HUES6 (cell line): ENCODE results near the gene TAF8.
A peak's percentile ranks its signal among the peaks of the same experiment; 100 is the strongest.

Experiments used
- H3K27ac ChIP-seq: 2 replicates; pipeline ENCODE4 v1.7.0; 2013; ENCODE audit warnings: low read depth, mild to moderate bottlenecking, low read length, inconsistent platforms
- H3K27me3 ChIP-seq: 2 replicates; pipeline ENCODE4 v1.6.1; 2013; ENCODE audit warnings: low read length; ENCODE audit not compliant: control insufficient read depth, insufficient read depth
- H3K36me3 ChIP-seq: 2 replicates; pipeline ENCODE4 v1.6.1; 2013; ENCODE audit warnings: low read length; ENCODE audit not compliant: control insufficient read depth, insufficient read depth
- H3K4me1 ChIP-seq: 2 replicates; pipeline ENCODE4 v1.6.1; 2013; ENCODE audit warnings: low read length; ENCODE audit not compliant: control insufficient read depth, insufficient read depth
- H3K4me3 ChIP-seq: 2 replicates; pipeline ENCODE4 v1.5.1; 2013; ENCODE audit warnings: low read depth, low read length
- H3K9ac ChIP-seq: one replicate; pipeline ENCODE4 v1.6.1; 2013; ENCODE audit warnings: mild to moderate bottlenecking, low read length
- H3K9me3 ChIP-seq: 2 replicates; pipeline ENCODE4 v1.6.1; 2013; ENCODE audit warnings: low read depth, low read length; ENCODE audit not compliant: control insufficient read depth, insufficient read depth

The TAF8 gene

DNA sequence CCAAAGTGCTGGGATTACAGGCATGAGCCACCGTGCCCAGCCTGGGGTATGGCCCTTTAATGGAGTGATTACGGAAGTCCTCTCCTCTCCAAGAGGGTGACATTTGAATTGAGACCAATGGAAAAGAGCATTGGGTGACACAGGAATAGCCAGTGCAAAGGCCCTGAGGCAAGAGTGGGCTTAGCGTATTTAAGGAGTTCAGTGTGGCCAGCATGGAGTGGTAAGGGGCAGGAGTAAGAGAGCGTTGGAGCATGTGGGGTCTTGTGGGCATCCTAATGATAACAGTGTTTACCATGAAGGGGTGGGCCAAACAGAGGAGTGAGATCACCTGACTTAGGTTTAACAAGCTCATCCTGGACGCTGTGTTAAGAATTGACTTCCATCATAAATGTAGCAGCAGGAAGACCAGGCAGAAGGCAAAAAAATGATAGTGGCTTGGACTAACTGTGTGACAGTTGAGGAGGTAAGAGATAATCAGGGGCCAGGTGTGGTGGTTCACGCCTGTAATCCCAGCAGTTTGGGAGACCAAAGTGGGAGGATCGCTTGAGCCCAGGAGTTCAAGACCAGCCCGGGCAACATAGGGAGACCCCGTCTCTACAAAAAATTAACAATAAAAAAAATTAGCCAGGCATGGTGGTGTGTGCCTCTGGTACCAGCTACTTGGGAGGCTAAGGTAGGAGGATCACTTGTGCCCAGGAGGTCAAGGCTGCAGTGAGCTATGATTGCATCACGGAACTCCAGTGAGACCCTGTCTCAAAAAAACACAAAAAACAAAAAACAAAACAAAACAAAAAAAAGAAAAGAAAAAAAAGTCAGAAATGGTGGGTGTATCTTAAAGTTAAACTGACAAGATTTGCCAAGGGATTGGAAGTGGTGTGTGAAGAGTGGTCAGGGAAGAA lies 40.7 kb downstream of the TAF8 start:
- H3K36me3 ChIP-seq, result no peaks in the 10 kb centered on the region

DNA sequence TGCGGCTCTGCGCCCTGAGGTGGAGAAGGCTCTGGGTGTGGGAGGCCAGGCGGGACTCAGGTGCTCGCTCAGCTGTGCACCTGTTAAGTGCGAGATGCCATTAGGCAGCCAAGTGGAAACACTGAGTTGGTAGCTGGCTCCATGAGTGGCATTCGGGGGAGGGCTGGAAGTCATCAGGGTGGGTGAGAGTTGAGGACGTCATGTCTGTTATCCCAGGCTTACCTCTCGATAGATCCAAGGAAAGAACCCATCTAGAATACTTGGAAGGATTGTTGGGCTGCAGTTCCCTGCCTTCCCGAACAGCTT lies 41.3 kb downstream of the TAF8 start:
- Histone ChIP-seq H3K9ac (no peak overlapping the region), H3K36me3 (no peaks in the 10 kb centered on the region), H3K27me3 (peaks cover 7% of the 10 kb centered on the region; the same call in 1 of the 2 replicates), H3K9me3 (no peaks in the 10 kb centered on the region), H3K4me1 (peaks cover 19% of the 10 kb centered on the region), H3K4me3 (no peak overlapping the region), H3K27ac (no peak overlapping the region)

More for the DNA sequence above, 40.7 kb downstream of the TAF8 start:
- H3K4me1 ChIP-seq, result peaks cover 16% of the 10 kb centered on the region
- no peak overlapping the region for H3K9ac ChIP-seq
- H3K4me3 ChIP-seq, result no peak overlapping the region
- H3K27ac ChIP-seq, result no peak overlapping the region
- H3K9me3 ChIP-seq, result no peaks in the 10 kb centered on the region
- H3K27me3 ChIP-seq, result peaks cover 7% of the 10 kb centered on the region; the same call in 1 of the 2 replicates

- no peak overlapping the region for H3K27ac ChIP-seq
- no peaks in the 10 kb centered on the region for H3K36me3 ChIP-seq
- no peak overlapping the region for H3K9ac ChIP-seq
- H3K4me1 ChIP-seq, result peaks cover 10% of the 10 kb centered on the region
- H3K27me3 ChIP-seq, result peaks cover 25% of the 10 kb centered on the region
- no peaks in the 10 kb centered on the region for H3K9me3 ChIP-seq
- H3K4me3 ChIP-seq, result no peak overlapping the region
Measured at GRCh38 chr6:42093582-42094329, 43.4 kb downstream of the TAF8 start.

DNA sequence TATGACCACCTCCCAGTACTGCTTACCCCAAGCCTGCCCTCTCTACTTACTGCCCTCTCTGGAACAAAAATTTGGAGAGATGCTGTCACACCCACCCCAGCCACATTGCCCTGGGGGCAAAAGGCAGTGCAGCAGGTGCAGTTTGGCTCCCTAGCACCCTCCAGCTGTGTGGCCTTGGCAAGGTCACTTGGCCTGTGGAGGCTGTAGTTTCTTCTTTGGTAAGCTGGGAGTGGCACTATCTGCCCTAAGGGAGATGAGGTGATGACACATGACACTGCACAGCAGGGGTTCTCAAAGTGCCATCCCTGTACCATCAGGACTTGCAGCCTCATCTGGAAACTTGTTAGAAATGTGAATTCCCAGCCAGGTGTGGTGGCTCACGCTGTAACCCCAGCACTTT lies 44.8 kb downstream of the TAF8 start:
- Histone ChIP-seq H3K36me3 (no peaks in the 10 kb centered on the region), H3K4me1 (peaks cover 23% of the 10 kb centered on the region), H3K9me3 (no peaks in the 10 kb centered on the region), H3K27ac (no peak overlapping the region), H3K27me3 (peaks cover 26% of the 10 kb centered on the region), H3K4me3 (no peak overlapping the region), H3K9ac (no peak overlapping the region)

DNA sequence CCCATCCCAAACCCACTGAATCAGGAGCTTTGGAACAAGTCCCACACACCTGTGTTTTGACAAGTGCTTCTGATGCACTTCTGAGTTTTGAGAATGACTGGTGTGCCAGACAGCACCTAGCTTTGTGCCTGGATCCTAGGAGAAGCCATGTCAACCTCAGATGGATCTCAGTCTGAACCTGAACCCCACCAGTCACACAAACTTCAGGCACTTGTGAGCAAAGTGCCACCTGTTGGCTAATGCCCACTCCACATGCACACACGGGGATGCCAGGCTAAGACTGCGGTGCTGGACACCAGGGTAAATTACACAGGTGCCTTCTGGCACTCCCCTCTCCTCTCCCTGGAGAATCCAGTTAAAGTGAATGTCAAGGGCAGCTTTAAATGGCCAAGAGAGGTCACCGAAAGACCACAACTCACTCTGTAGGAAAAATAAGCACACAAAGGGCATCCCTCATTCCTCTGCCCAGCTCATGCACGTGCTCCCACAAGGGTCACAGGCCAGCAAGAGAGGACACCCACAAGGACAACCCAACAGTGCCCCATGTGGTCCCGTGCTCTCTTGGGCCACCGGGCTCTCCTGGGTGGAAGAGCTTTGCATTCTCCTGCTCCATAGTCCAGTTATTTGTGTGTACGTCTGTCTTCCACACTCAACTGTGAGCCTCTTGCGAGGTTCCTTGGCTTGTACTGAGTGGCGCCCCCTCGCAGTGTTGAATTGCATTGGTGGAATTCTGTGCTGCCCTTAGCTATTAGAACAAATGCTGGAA lies 45.6 kb downstream of the TAF8 start:
- Histone ChIP-seq H3K4me3 (no peak overlapping the region), H3K36me3 (no peaks in the 10 kb centered on the region), H3K9me3 (no peaks in the 10 kb centered on the region), H3K4me1 (peaks cover 24% of the 10 kb centered on the region), H3K9ac (no peak overlapping the region), H3K27me3 (peaks cover 26% of the 10 kb centered on the region), H3K27ac (no peak overlapping the region)

- Histone ChIP-seq H3K27me3 (peaks cover 22% of the 10 kb centered on the region), H3K36me3 (peaks cover 10% of the 10 kb centered on the region; the same call in 1 of the 2 replicates), H3K4me3 (no peak overlapping the region), H3K9me3 (no peaks in the 10 kb centered on the region), H3K27ac (no peak overlapping the region), H3K4me1 (peaks cover 24% of the 10 kb centered on the region), H3K9ac (peak overlapping the region; percentile 19)
Measured at GRCh38 chr6:42099340-42100028, 49.2 kb downstream of the TAF8 start.

GRCh38 chr6:42100029-42100901 lies 49.9 kb downstream of the TAF8 start:
- Histone ChIP-seq H3K9ac (no peak overlapping the region), H3K36me3 (peaks cover 10% of the 10 kb centered on the region; the same call in 1 of the 2 replicates), H3K27ac (no peak overlapping the region), H3K4me3 (no peak overlapping the region), H3K27me3 (peaks cover 22% of the 10 kb centered on the region), H3K9me3 (no peaks in the 10 kb centered on the region), H3K4me1 (peaks cover 29% of the 10 kb centered on the region)

- H3K9me3 ChIP-seq, result no peaks in the 10 kb centered on the region
- no peak overlapping the region for H3K27ac ChIP-seq
- H3K27me3 ChIP-seq, result peaks cover 19% of the 10 kb centered on the region
- H3K4me1 ChIP-seq, result peaks cover 28% of the 10 kb centered on the region
- no peak overlapping the region for H3K4me3 ChIP-seq
- H3K9ac ChIP-seq, result no peak overlapping the region
- peaks cover 16% of the 10 kb centered on the region for H3K36me3 ChIP-seq
Measured at GRCh38 chr6:42101186-42101657, 50.9 kb downstream of the TAF8 start.

- Histone ChIP-seq H3K4me1 (peaks cover 25% of the 10 kb centered on the region), H3K27ac (no peak overlapping the region), H3K36me3 (peaks cover 20% of the 10 kb centered on the region), H3K9ac (no peak overlapping the region), H3K27me3 (peaks cover 7% of the 10 kb centered on the region), H3K9me3 (no peaks in the 10 kb centered on the region), H3K4me3 (no peak overlapping the region)
Measured at GRCh38 chr6:42103216-42103615, 52.9 kb downstream of the TAF8 start.

DNA sequence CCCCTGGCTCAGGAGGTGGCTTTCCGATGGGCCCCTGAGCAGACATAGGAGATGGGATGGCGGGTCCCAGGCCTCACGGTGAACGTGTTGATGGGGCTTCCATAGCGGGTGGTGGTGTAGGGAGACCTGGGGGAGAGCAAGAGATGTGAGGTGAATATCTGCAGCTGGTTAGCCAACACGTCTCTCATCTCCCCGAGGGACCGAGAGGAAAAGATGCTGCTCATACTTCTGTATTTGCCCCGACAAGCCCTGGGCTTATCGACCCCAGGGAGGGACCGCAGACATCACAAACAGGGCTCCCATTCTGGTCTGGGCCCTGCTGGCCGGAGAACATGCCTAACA lies 53.4 kb downstream of the TAF8 start:
- Histone ChIP-seq H3K9me3 (no peaks in the 10 kb centered on the region), H3K4me3 (peak overlapping the region; percentile 61), H3K27ac (no peak overlapping the region), H3K36me3 (peaks cover 26% of the 10 kb centered on the region), H3K9ac (peak overlapping the region; percentile 70), H3K4me1 (peaks cover 25% of the 10 kb centered on the region), H3K27me3 (0 out of 2 replicates have a peak, but pooled peaks cover 2% of the 10 kb centered on the region)
